HG03135 (cell line): ENCODE measurements around the gene BATF3.

Experiments used
- ATAC-seq: cut with Tn5 transposase; IDR thresholded peaks from one replicate; pipeline ENCODE4 v1.9.1; 2021; ENCODE audit warnings: mild to moderate bottlenecking, moderate library complexity; ENCODE audit not compliant: unreplicated experiment

Gene BATF3

GRCh38 chr1:212686069-212686468, 13.6 kb downstream of the BATF3 start:
- no peak for ATAC-seq

GRCh38 chr1:212685429-212685828, 14.2 kb downstream of the BATF3 start:
- ATAC-seq = no peak

- ATAC-seq = no peak
Observed at GRCh38 chr1:212684521-212685090, 15.0 kb downstream of the BATF3 start.

GRCh38 chr1:212684076-212684475, 15.6 kb downstream of the BATF3 start:
- no peak for ATAC-seq

GRCh38 chr1:212683357-212683722, 16.3 kb downstream of the BATF3 start:
- ATAC-seq = peak; percentile 77

- ATAC-seq = no peak
Observed at GRCh38 chr1:212680680-212681389, 18.8 kb downstream of the BATF3 start.

GRCh38 chr1:212678456-212679410, 20.9 kb downstream of the BATF3 start:
- ATAC-seq = peak; percentile 49

GRCh38 chr1:212677573-212677972, 22.1 kb downstream of the BATF3 start:
- ATAC-seq = no peak

GRCh38 chr1:212677136-212677535, 22.5 kb downstream of the BATF3 start:
- no peak for ATAC-seq

- ATAC-seq = no peak
Observed at GRCh38 chr1:212675675-212676074, 24.0 kb downstream of the BATF3 start.

- ATAC-seq = no peak
Observed at GRCh38 chr1:212674872-212675271, 24.8 kb downstream of the BATF3 start.

- ATAC-seq = no peak
Observed at GRCh38 chr1:212671342-212672031, 28.2 kb downstream of the BATF3 start.

GRCh38 chr1:212670882-212671281, 28.8 kb downstream of the BATF3 start:
- ATAC-seq = no peak

- no peak for ATAC-seq
Observed at GRCh38 chr1:212670301-212670700, 29.3 kb downstream of the BATF3 start.

- no peak for ATAC-seq
Observed at GRCh38 chr1:212669600-212669999, 30.0 kb downstream of the BATF3 start.

GRCh38 chr1:212669102-212669501, 30.5 kb downstream of the BATF3 start:
- ATAC-seq = no peak

GRCh38 chr1:212668477-212668876, 31.2 kb downstream of the BATF3 start:
- ATAC-seq = no peak

GRCh38 chr1:212667223-212668139, 32.2 kb downstream of the BATF3 start:
- peak; percentile 57 for ATAC-seq

GRCh38 chr1:212666116-212666775, 33.4 kb downstream of the BATF3 start:
- ATAC-seq = no peak
